Putamen (tissue), 1 donor: ENCODE results near the gene FAR2.
"Not testable (repeated sequence)": the region's sequence is repeated elsewhere in the genome, so short reads cannot be mapped to it uniquely, and the experiment has no call there.

Experiments
- DNase-seq: peaks from one replicate; pipeline ENCODE4 v3.0.0-alpha.2; 2016; ENCODE audit warnings: low spot score

FAR2 gene

GRCh38 chr12:29152981-29153630 is 4.0 kb downstream of the FAR2 start:
- no peak for DNase-seq

GRCh38 chr12:29155079-29155478 is 6.0 kb downstream of the FAR2 start:
- no peak for DNase-seq

- DNase-seq: no peak
Measured at GRCh38 chr12:29157486-29157946, 8.4 kb downstream of the FAR2 start.

GRCh38 chr12:29158115-29158763 is 9.2 kb downstream of the FAR2 start:
- peak; percentile 46 for DNase-seq

- no peak for DNase-seq
Measured at GRCh38 chr12:29159661-29160060, 10.6 kb downstream of the FAR2 start.

GRCh38 chr12:29160230-29160629 is 11.2 kb downstream of the FAR2 start:
- no peak for DNase-seq

GRCh38 chr12:29163146-29163545 is 14.1 kb downstream of the FAR2 start:
- no peak for DNase-seq

GRCh38 chr12:29164477-29165393 is 15.7 kb downstream of the FAR2 start:
- no peak for DNase-seq

GRCh38 chr12:29167445-29167844 is 18.4 kb downstream of the FAR2 start:
- DNase-seq: no peak

GRCh38 chr12:29167988-29168387 is 18.9 kb downstream of the FAR2 start:
- no peak for DNase-seq

GRCh38 chr12:29169978-29170377 is 20.9 kb downstream of the FAR2 start:
- DNase-seq: not testable (repeated sequence)

- DNase-seq: not testable (repeated sequence)
Measured at GRCh38 chr12:29170478-29171084, 21.5 kb downstream of the FAR2 start.

GRCh38 chr12:29171421-29172258 is 22.6 kb downstream of the FAR2 start:
- DNase-seq: no peak

- no peak for DNase-seq
Measured at GRCh38 chr12:29176941-29177340, 27.9 kb downstream of the FAR2 start.

- not testable (repeated sequence) for DNase-seq
Measured at GRCh38 chr12:29182247-29182646, 33.2 kb downstream of the FAR2 start.

- no peak for DNase-seq
Measured at GRCh38 chr12:29187756-29188155, 38.7 kb downstream of the FAR2 start.

GRCh38 chr12:29191267-29191850 is 42.3 kb downstream of the FAR2 start:
- DNase-seq: no peak

- DNase-seq: no peak
Measured at GRCh38 chr12:29198901-29199300, 49.8 kb downstream of the FAR2 start.

- no peak for DNase-seq
Measured at GRCh38 chr12:29200586-29200985, 51.5 kb downstream of the FAR2 start.

GRCh38 chr12:29201296-29201695 is 52.2 kb downstream of the FAR2 start:
- no peak for DNase-seq

- DNase-seq: no peak
Measured at GRCh38 chr12:29201746-29202145, 52.7 kb downstream of the FAR2 start.
